CD4-positive, alpha-beta T cell treated with Interleukin-1 beta for 1 hour (primary cell): ENCODE data around the gene MOB1A.
"Not testable (repeated sequence)": the region's sequence is repeated elsewhere in the genome, so short reads cannot be mapped to it uniquely, and the experiment has no call there.

ENCODE experiments used
- DNase-seq, 2 donors: peaks; one replicate each; pipeline ENCODE4 v3.0.0-alpha.2; 2020 to 2022

The MOB1A gene

DNA sequence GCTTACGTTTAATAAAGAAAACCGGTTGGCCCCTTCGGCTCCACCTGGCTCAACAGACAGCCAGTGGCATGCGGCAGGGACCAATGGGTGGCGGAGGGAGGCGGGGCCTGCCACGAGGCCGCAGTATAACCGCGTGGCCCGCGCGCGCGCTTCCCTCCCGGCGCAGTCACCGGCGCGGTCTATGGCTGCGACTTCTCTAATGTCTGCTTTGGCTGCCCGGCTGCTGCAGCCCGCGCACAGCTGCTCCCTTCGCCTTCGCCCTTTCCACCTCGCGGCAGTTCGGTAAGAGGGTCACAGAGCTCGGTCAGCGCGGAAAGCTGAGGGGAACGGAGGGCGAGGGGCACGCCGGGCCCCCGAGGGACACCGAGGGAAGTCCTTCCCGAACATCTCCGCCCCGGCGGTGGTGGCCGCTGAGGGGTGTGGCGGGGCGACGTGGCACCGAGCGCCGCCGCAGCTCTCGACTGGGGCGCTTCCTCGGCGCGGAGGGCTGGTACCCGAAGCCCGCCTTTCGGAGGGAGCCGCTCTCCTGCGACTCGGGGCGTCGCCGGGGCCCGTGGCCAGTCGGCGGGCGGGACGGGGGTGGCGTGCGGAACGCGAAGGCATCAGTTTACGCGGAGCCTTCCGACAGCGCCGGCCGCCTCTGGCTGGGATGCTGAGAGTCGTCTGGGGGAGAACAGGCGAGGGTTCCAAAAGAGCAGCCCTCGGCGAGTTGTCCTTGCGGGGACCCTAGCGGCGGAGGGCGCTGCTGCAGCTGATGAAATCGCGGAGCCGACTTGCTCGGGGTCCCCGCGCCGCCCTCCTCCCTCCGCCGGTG lies 20.0 kb upstream of the MOB1A start, which contains the start of gene MTHFD2:
Gene MTHFD2, plus strand, starts transcription at position 155 of the 814 bp plus-strand sequence. Its CDS starts 27 bp downstream, at position 182.
- peak; percentile 92 for DNase-seq

DNA sequence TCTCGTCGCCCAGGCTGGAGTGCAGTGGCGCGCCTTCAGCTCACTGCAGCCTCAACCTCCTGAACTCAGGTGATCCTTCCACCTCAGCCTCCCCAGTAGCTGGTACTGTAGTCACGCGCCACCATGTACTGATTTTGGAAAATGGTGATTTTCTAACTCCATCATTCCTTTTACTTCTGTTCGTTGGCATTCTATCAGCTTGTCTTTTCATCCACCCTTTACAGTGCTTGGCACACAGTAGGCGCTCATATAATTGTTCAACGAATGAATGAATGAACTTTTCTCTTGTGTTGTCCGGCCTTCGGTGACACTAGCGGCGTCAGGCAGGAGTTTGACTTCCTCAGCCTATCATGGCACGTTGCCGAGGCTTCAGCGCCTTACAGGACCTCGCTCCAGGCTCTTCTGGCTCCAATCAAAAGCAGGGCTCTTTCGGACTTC lies 19.4 kb upstream of the MOB1A start:
- no peak for DNase-seq

GRCh38 chr2:74197049-74197448 lies 18.4 kb upstream of the MOB1A start:
- no peak for DNase-seq

- no peak for DNase-seq
Measured at GRCh38 chr2:74194799-74195198, 16.1 kb upstream of the MOB1A start.

- no peak for DNase-seq
Measured at GRCh38 chr2:74191596-74192380, 13.1 kb upstream of the MOB1A start.

- no peak for DNase-seq
Measured at GRCh38 chr2:74188696-74189095, 10.0 kb upstream of the MOB1A start.

- no peak for DNase-seq
Measured at GRCh38 chr2:74188018-74188601, 9.4 kb upstream of the MOB1A start.

GRCh38 chr2:74186706-74187105 lies 8.0 kb upstream of the MOB1A start:
- DNase-seq = not testable (repeated sequence)

GRCh38 chr2:74186038-74186437 lies 7.4 kb upstream of the MOB1A start:
- peak; percentile 52 to 85 for DNase-seq

DNA sequence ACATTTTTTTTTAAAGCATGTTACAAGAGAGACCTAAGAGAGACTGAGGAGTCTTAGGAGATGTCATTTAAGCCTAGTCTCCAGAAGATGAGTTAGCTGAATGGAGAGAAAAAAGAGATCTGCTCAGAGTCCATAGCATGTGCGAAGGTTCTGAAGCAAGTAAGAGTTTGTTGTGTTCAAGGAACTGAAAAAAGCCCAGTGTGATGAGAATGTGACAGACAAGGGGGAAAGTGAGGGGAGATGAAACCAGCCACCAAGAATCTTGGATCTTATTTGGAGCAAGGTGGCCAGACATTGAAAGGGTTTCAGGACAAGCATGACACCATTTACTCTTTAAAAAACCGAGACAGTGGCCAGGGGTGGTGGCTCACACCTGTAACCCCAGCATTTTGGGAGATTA lies 5.2 kb upstream of the MOB1A start:
- no peak for DNase-seq

- DNase-seq = peak; percentile 25 to 76
Measured at GRCh38 chr2:74181739-74182138, 3.1 kb upstream of the MOB1A start.

DNA sequence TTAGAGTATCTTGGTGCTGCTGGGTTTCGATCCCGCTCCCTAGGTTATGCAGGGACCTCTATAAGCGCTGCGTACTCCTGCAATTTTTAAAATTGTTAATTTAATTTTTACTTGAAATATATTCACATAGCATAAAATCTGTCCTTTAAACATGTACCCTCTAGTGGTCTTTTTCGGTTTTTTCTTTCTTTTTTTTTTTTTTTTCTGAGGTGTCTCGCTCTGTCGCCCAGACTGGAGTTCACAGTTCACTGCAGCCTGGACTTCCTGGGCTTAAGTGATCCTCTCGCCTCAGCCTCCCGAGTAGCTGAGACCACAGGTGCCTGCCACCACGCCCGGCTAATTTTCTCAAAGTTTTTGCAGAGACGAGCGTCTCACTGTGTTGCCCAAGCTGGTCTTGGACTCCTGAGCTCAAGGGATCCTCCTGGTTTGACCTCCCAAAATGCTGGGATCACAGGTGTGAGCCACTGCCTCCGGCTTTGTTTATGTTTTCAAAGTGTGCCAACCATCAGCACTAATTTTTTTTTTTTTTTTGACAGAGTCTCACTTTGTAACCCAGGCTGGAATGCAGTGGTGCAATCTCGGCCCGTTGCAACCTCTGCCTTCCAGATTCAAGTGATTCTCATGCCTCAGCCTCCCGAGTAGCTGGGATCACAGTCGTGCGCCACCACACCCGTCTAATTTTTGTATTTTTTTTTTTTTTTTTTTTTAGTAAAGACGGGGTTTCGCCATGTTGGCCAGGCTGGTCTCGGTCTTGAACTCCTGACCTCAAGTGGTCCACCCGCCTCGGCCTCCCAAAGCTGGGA lies 585 bp upstream of the MOB1A start:
- no peak for DNase-seq

DNA sequence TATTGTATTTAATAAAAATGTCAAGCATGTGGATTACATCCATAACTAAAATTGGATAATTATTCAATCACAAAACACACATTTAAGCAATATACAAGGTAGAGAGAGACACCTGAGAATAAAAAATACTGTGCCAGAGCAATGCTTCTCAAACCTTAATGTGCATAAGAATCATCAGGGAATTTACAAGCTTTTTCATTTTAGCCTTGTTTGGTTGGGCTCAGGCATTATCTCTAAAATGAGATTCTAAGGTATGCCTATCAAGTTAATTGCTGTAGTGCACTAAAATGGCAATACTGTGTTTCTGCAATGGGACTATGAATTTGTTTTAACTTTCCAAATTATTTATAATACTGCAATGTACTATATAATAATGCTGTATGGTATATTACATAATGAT lies 983 bp downstream of the MOB1A start:
- DNase-seq = no peak

DNA sequence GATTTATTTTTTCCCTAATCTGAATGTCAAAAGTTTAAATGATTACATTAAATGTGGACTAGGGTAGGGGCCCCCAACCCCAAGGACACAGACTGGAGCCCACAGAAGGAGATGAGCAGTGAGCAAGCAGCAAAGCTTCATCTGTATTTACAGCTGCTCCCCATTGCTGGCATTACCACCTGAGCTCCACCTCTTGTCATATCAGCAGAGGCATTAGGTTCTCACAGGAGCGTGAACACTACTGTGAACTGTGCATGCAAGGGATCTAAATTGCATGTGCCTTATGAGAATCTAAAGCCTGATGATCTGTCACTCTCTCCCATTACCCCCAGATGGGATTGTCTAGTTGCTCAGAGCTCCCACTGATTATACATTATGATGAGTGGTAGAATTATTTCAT lies 3.8 kb downstream of the MOB1A start:
- no peak for DNase-seq

DNA sequence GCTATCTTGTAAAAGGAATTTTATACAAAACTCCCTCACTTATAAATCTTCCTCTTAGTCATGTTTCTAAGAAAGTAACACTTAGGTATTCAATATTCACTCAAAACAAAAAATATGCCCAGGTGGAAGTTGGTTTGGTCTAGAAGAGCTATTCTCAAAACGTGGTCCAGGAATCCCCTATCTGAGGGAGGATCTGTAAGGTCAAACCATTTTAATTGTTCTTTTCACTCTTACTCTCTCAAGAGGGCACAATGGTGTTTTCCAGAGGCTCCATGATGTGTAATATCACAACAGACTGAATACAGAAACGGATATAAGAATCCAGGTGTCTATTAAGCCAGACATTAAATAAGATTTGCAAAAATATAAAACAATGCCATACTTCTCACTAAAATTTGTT lies 9.9 kb downstream of the MOB1A start:
- no peak for DNase-seq

- no peak for DNase-seq
Measured at GRCh38 chr2:74164761-74165160, 13.9 kb downstream of the MOB1A start.

- no peak for DNase-seq
Measured at GRCh38 chr2:74162951-74163350, 15.7 kb downstream of the MOB1A start.

GRCh38 chr2:74155830-74156229 lies 22.8 kb downstream of the MOB1A start:
- DNase-seq = no peak

GRCh38 chr2:74152954-74153353 lies 25.7 kb downstream of the MOB1A start:
- no peak for DNase-seq

GRCh38 chr2:74149570-74150319 lies 28.9 kb downstream of the MOB1A start:
- DNase-seq = no peak

- no peak for DNase-seq
Measured at GRCh38 chr2:74149247-74149525, 29.5 kb downstream of the MOB1A start.
